IPS-18a (cell line): ENCODE data around the gene CCDC167.
A peak's percentile ranks its signal among the peaks of the same experiment; 100 is the strongest.
"Not testable (repeated sequence)": the region's sequence is repeated elsewhere in the genome, so short reads cannot be mapped to it uniquely, and the experiment has no call there.

Experiments
- H3K27ac ChIP-seq: one replicate; pipeline ENCODE4 v1.5.1; 2013; ENCODE audit warnings: low read length
- H3K27me3 ChIP-seq: one replicate; pipeline ENCODE4 v1.6.1; 2013; ENCODE audit warnings: mild to moderate bottlenecking, low read length; ENCODE audit not compliant: control insufficient read depth, insufficient read depth
- H3K36me3 ChIP-seq: one replicate; pipeline ENCODE4 v1.6.1; 2013; ENCODE audit warnings: low read depth, low read length; ENCODE audit not compliant: control insufficient read depth
- H3K4me1 ChIP-seq: one replicate; pipeline ENCODE4 v1.6.1; 2013; ENCODE audit warnings: low read depth, low read length; ENCODE audit not compliant: control insufficient read depth
- H3K4me3 ChIP-seq: one replicate; pipeline ENCODE4 v1.5.1; 2013; ENCODE audit warnings: low read length
- H3K9ac ChIP-seq: one replicate; pipeline ENCODE4 v1.6.1; 2013; ENCODE audit warnings: mild to moderate bottlenecking, low read length, moderate library complexity
- H3K9me3 ChIP-seq: one replicate; pipeline ENCODE4 v1.6.1; 2013; ENCODE audit warnings: low read depth, low read length; ENCODE audit not compliant: control insufficient read depth

CCDC167 gene

GRCh38 chr6:37451441-37452193, 48.1 kb downstream of the CCDC167 start:
- peaks cover 51% of the 10 kb centered on the region for H3K36me3 ChIP-seq

GRCh38 chr6:37449984-37450383, 49.7 kb downstream of the CCDC167 start:
- Histone ChIP-seq H3K9ac (no peak overlapping the region), H3K9me3 (no peaks in the 10 kb centered on the region), H3K27me3 (no peaks in the 10 kb centered on the region), H3K27ac (no peak overlapping the region), H3K4me3 (no peak overlapping the region), H3K36me3 (peaks cover 52% of the 10 kb centered on the region), H3K4me1 (no peaks in the 10 kb centered on the region)

More at GRCh38 chr6:37451441-37452193, 48.1 kb downstream of the CCDC167 start:
- Histone ChIP-seq H3K4me1 (no peaks in the 10 kb centered on the region), H3K27ac (no peak overlapping the region), H3K9me3 (no peaks in the 10 kb centered on the region), H3K27me3 (no peaks in the 10 kb centered on the region), H3K9ac (no peak overlapping the region), H3K4me3 (no peak overlapping the region)

DNA sequence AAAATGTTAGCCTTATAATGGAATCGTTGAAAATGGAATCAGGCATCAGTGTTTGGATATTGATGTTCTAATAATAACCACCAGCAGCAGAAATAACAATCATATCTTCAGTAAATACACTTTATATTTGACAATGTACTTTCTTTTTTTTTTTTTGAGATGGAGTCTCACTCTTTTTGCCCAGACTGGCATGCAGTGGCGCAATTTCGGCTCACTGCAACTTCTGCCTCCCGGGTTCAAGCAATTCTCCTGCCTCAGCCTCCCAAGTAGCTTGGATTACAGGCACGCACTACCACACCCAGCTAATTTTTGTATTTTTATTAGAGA, 56.5 kb downstream of the CCDC167 start:
- H3K9ac ChIP-seq, H3K27me3 ChIP-seq, H3K4me1 ChIP-seq, H3K9me3 ChIP-seq, H3K4me3 ChIP-seq, H3K27ac ChIP-seq: not testable (repeated sequence)
- H3K36me3 ChIP-seq = peaks cover 26% of the 10 kb centered on the region

GRCh38 chr6:37442416-37443215, 57.1 kb downstream of the CCDC167 start:
- Histone ChIP-seq H3K9ac (no peak overlapping the region), H3K4me1 (no peaks in the 10 kb centered on the region), H3K27ac (no peak overlapping the region), H3K27me3 (no peaks in the 10 kb centered on the region), H3K36me3 (peaks cover 27% of the 10 kb centered on the region), H3K9me3 (no peaks in the 10 kb centered on the region), H3K4me3 (no peak overlapping the region)

- Histone ChIP-seq H3K36me3 (peaks cover 28% of the 10 kb centered on the region), H3K27ac (no peak overlapping the region), H3K4me3 (no peak overlapping the region), H3K4me1 (no peaks in the 10 kb centered on the region), H3K9me3 (no peaks in the 10 kb centered on the region), H3K9ac (no peak overlapping the region), H3K27me3 (no peaks in the 10 kb centered on the region)
Observed at GRCh38 chr6:37441651-37442050, 58.0 kb downstream of the CCDC167 start.

DNA sequence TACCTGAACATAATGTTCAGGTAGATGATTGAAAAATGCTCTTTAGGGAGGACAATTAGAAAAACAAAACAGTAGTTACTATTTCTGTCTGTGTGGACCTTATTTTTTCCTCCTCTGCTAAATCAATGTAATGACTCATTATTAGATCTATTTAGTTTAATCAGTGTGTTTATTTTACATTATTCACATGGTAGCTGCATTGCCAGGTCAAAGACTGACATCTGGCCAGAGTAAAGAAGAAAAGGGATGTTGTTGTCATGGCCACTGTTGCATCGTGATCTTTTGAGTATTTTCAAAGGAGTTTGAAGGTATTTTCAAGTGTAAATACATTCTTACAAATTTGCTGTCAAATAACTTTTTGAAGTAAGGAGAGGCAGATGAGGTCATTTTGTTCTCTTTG, 60.8 kb downstream of the CCDC167 start:
- Histone ChIP-seq H3K4me3 (no peak overlapping the region), H3K4me1 (peaks cover 2% of the 10 kb centered on the region), H3K36me3 (peaks cover 19% of the 10 kb centered on the region), H3K27ac (no peak overlapping the region), H3K9ac (no peak overlapping the region), H3K27me3 (no peaks in the 10 kb centered on the region), H3K9me3 (no peaks in the 10 kb centered on the region)

GRCh38 chr6:37435816-37436215, 63.9 kb downstream of the CCDC167 start:
- Histone ChIP-seq H3K27me3 (no peaks in the 10 kb centered on the region), H3K9ac (no peak overlapping the region), H3K27ac (no peak overlapping the region), H3K4me3 (no peak overlapping the region), H3K36me3 (peaks cover 18% of the 10 kb centered on the region), H3K9me3 (no peaks in the 10 kb centered on the region), H3K4me1 (peaks cover 6% of the 10 kb centered on the region)

DNA sequence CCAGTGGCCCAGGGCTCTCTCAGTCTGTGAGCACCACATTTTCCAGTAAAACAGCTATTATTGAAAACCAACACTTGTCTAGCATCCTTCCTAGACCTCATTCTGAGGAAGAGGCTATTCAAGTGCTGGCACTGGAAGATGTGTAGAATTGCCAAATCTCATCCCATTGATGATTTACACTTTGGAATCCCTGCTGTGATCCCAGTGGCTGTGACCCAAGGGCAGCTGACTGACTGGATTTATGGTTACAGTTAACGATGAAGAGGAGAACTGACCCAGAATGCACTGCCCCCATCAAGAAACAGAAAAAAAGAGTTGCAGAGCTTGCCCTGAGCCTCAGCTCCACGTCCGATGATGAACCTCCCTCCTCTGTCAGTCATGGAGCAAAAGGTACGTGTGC, 64.3 kb downstream of the CCDC167 start:
- no peaks in the 10 kb centered on the region for H3K9me3 ChIP-seq
- no peak overlapping the region for H3K4me3 ChIP-seq
- H3K4me1 ChIP-seq = peaks cover 6% of the 10 kb centered on the region
- no peak overlapping the region for H3K9ac ChIP-seq
- H3K27ac ChIP-seq = no peak overlapping the region
- peaks cover 18% of the 10 kb centered on the region for H3K36me3 ChIP-seq
- no peaks in the 10 kb centered on the region for H3K27me3 ChIP-seq

- H3K4me3 ChIP-seq = peak overlapping the region; percentile 97
- H3K27me3 ChIP-seq = no peaks in the 10 kb centered on the region
- no peaks in the 10 kb centered on the region for H3K9me3 ChIP-seq
- peak overlapping the region; percentile 72 for H3K9ac ChIP-seq
- H3K27ac ChIP-seq = peak overlapping the region; percentile 25
- H3K4me1 ChIP-seq = peaks cover 6% of the 10 kb centered on the region
- peaks cover 18% of the 10 kb centered on the region for H3K36me3 ChIP-seq
Observed at GRCh38 chr6:37433657-37434271, 65.9 kb downstream of the CCDC167 start.
